GM12873 (cell line): ENCODE measurements around the gene TCEA3.

Experiments
- CTCF ChIP-seq: IDR thresholded peaks from 2 replicates; pipeline ENCODE4 v1.5.1; 2012; ENCODE audit warnings: low read depth, mild to moderate bottlenecking, moderate library complexity, low read length, control low read depth; ENCODE audit not compliant: insufficient read depth; ENCODE audit errors: missing control alignments

The TCEA3 gene

GRCh38 chr1:23420778-23421177 is 3.8 kb downstream of the TCEA3 start:
- TF ChIP-seq CTCF, result no peak

- no peak for TF ChIP-seq CTCF
Observed at GRCh38 chr1:23419180-23419579, 5.4 kb downstream of the TCEA3 start.

- no peak for TF ChIP-seq CTCF
Observed at GRCh38 chr1:23417570-23417969, 7.0 kb downstream of the TCEA3 start.

- no peak for TF ChIP-seq CTCF
Observed at GRCh38 chr1:23416964-23417363, 7.6 kb downstream of the TCEA3 start.

GRCh38 chr1:23408797-23409290 is 15.7 kb downstream of the TCEA3 start:
- TF ChIP-seq CTCF, result no peak

GRCh38 chr1:23407016-23407630 is 17.4 kb downstream of the TCEA3 start:
- no peak for TF ChIP-seq CTCF

- no peak for TF ChIP-seq CTCF
Observed at GRCh38 chr1:23405946-23406345, 18.6 kb downstream of the TCEA3 start.
